Amygdala (tissue), 56 donors: ENCODE data around the gene BIRC7.

ENCODE experiments used
- DNase-seq, 56 donors: peaks; one replicate each; lab custom pipeline; 2025; lab: John Stamatoyannopoulos, UW

The BIRC7 gene

GRCh38 chr20:63223121-63223825, 12.4 kb upstream of the BIRC7 start:
- DNase-seq: peak in 9 of 56 donors; percentile 5 to 49 (median 22)

DNA sequence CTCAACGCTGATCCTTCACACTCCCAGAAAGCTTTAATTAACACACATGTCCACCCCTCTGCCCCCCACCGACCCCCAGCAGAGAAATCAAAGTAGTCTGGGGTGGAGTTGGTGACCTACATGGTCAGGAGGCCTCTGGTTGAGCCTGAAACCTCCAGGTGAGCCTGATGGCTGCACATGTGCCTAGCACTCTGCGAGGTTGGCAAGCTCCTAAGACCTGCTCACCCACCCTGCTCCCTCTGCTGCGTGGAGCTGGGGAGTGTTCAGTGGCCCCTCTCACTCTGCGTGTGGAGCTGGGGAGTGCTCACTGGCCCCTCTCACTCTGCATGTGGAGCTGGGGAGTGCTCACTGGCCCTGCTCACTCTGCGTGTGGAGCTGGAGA, 11.9 kb upstream of the BIRC7 start:
- DNase-seq: no peak

DNA sequence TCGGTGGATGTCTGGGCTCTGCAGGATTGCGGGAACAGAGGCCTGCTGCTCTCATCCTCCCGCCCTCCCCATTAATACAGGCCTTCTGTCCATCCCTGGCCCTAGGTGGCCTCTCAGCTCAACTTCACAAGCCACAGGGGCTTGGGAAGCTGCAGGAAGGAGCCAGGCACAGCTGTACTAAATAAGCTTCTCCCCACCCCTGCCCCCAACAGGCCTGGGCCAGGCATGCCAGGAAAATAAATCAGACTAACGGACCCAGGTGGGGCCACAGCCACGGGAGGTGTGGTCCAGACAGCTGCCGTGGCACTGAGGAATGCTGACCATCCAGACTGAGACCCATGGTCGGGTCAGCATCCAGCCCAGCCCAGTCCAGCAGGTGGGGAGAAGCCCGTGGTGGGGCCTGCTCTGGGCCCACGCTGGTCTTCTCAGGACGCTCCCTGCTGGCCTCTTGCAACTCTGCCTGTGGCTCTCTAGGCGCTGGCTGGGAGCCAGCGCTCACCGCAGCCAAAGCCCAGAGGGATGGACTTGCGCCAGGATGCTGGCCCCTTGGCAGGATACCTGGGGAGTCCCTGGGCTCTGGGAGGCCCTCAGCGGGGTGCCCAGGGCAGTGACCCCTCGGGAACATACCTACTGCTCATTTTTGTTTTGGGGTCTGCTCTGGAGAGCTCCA, 11.2 kb upstream of the BIRC7 start:
- peak in 15 of 56 donors; percentile 11 to 53 (median 26) for DNase-seq

GRCh38 chr20:63225082-63225454, 10.6 kb upstream of the BIRC7 start:
- no peak for DNase-seq

DNA sequence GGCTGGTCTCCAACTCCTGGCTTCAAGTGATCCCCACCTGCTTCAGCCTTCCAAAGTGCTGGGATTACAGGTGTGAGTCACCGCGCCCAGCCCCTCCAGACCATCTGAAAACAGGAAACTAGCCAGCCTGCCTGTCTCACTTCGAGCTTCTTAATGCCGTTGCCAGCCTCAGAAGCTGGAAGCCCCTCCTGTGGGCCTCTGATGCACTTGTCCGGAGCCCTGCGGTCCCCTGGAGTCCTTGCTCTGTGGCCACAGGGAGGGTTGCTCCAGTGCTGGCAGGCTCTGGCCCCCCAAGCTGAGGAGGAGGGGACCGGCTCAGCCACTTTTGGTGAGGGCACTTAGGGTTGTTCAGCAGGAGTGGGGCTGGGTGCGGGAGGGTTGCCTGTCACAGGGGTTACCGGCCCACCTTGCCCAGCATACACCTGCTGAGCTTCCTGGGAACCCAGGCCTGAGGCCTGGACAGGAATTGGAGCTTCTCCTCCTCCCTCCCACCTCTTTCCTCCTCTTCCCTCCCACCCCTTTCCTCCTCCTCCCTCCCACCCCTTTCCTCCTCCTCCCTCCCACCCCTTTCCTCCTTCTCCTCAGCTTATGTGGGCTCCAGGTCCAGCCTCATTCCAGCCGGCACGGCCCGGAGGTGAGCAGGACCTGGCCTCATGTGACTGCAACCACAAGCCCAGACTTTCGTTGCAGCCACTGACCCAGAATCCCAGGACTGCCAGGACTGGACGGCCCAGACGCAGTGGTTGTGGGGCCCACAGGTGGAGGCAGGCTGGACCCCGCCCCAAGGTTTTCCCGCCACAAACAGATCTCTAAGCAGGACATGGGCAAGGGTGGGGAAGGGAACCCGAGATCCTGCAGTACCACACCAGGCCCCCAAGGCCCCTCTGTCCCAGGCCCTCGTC, 9.4 kb upstream of the BIRC7 start:
- DNase-seq: no peak

GRCh38 chr20:63227260-63227659, 8.4 kb upstream of the BIRC7 start:
- DNase-seq: no peak

- no peak for DNase-seq
Measured at GRCh38 chr20:63228806-63229205, 6.9 kb upstream of the BIRC7 start.

DNA sequence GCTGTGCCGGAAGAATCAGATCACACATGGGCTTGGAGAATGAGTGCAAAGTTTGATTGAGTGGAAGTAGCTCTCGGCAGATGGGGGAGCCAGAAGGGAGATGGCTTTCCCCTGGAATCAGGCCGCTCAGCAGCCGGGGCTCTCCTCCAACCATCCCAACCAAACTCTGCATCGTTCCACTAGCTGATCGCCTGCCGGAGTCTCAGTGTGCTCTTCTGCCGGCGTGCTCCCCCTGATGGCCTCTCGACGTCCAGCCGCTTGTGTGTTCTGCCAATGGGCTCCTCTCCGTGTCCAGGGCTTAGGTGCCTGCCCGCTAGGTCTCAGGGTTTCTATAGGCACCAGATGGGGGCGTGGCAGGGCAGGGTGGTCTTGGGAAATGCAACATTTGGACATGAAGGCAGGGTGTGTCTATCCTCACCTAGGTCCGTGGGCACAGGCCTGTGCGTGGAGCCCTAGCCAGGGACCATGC, 4.9 kb upstream of the BIRC7 start:
- DNase-seq: peak in 34 of 56 donors; percentile 9 to 72 (median 36)

GRCh38 chr20:63232235-63233060, 3.3 kb upstream of the BIRC7 start:
- no peak for DNase-seq

- no peak for DNase-seq
Measured at GRCh38 chr20:63233061-63233344, 2.7 kb upstream of the BIRC7 start.

GRCh38 chr20:63233924-63234323, 1.8 kb upstream of the BIRC7 start:
- DNase-seq: no peak

- no peak for DNase-seq
Measured at GRCh38 chr20:63234693-63235398, 859 bp upstream of the BIRC7 start.

- no peak for DNase-seq
Measured at GRCh38 chr20:63236116-63236837, 572 bp downstream of the BIRC7 start.

DNA sequence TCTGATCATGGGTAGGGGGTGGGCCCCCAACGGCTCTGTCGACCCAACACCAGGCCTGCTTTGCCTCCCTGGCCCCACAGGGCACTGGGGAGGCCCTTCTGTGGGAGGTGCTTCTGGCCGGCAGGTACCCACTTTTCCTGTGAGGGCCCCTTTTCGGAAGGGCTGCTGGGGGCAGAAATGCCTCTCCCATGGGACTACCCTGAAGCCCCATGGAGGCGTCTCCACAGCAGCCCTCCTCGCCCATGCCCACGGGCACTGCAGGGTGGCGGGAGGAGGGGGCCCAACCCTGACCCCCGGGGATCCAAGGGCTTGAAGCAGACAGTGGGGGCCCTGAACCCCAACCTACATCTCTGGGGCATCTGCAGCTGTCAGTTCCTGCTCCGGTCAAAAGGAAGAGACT, 2.3 kb downstream of the BIRC7 start:
- no peak for DNase-seq

DNA sequence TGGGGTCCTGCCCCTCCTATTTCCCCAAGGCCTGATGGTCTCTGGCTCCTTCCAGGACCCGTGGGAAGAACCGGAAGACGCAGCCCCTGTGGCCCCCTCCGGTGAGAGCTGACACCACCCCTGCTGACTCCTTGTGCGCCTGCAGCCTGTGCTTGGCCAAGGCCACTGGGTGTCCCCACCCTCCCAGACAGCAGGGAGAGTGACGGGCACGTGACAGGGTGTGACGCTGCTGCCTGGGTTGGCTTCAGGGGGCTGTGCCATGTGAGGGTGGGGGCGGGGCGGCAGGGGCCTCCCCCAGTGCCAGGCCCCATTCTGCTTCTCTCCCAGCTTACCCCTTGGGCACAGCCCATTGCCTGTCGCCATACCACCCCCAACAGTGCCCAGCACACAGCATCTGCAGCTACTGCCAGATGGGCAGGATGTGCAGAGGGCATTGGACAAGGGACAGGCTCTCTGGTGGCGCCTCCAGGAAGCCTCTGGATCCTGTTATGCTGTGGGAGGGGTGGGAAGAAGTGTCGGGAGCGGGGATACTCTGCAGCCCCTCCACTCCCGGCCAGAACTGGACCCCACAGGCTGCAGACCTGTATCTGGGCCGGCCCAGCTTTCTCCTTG, 2.9 kb downstream of the BIRC7 start:
- peak in 26 of 56 donors; percentile 8 to 73 (median 36) for DNase-seq

- no peak for DNase-seq
Measured at GRCh38 chr20:63239431-63239830, 3.7 kb downstream of the BIRC7 start.

GRCh38 chr20:63240004-63240403, 4.3 kb downstream of the BIRC7 start:
- DNase-seq: no peak

DNA sequence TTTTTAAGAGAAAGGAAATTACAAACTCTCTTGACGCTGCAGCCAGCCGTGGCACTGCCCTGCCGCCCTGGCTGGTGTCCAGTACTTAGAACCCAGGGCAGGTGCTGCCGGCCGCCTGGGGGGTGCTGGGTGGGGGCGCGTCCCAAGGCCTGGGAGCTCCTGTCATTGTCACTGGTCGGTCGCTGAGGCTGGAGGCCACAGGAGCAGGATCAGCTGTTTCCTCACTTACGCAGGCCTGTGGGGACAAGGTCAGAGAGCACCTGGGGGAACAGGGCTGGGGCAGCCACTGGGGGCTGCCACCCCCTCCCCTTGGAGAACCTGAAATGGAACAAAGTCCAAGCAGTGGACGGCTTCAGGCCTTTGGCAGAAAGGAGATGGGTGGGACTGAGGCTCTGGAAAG, 5.6 kb downstream of the BIRC7 start:
- no peak for DNase-seq

- no peak for DNase-seq
Measured at GRCh38 chr20:63242736-63243135, 7.0 kb downstream of the BIRC7 start.
